Mesothelial cell of epicardium (in vitro differentiated cells): ENCODE results near the gene CCNL1. TPM values are rescaled to one million over a fixed set of nuclear protein-coding genes. Genes with fewer than 3 reads are reported as not detected.
"Not testable (repeated sequence)": the region's sequence is repeated elsewhere in the genome, so short reads cannot be mapped to it uniquely, and the experiment has no call there.

Experiments used
- DNase-seq, 2 experiments: peaks; one replicate each; pipeline ENCODE4 v3.0.0; 2021; ENCODE audit warnings: low spot score in 2 of 2; ENCODE audit not compliant: unreplicated experiment in 2 of 2
- H3K27ac Mint-ChIP-seq: 2 replicates; pipeline ENCODE4 v1.8.0; 2021; ENCODE audit warnings: mixed read lengths
- H3K27me3 Mint-ChIP-seq: 2 replicates; pipeline ENCODE4 v1.8.0; 2021; ENCODE audit warnings: low read depth, mixed read lengths
- H3K36me3 Mint-ChIP-seq: 2 replicates; pipeline ENCODE4 v1.8.0; 2021; ENCODE audit warnings: mixed read lengths
- H3K4me1 Mint-ChIP-seq: 2 replicates; pipeline ENCODE4 v1.8.0; 2021; ENCODE audit warnings: mixed read lengths
- H3K4me3 Mint-ChIP-seq: 2 replicates; pipeline ENCODE4 v1.8.0; 2021; ENCODE audit warnings: mild to moderate bottlenecking, moderate library complexity, mixed read lengths
- H3K9me3 Mint-ChIP-seq: 2 replicates; pipeline ENCODE4 v1.8.0; 2021; ENCODE audit warnings: mixed read lengths
- total RNA-seq: library from RNA; stranded (reverse); gene quantifications from 3 replicates; pipeline ENCODE4 v1.2.1, GENCODE V29; 2021
- TF ChIP-seq, protein P1 (sequence below): fragments of 200-600 bp; sonication (generic); IDR thresholded peaks from one replicate; pipeline ENCODE4 v1.5.0; 2021; ENCODE audit warnings: antibody characterized with exemption; ENCODE audit not compliant: unreplicated experiment

CCNL1 gene
- total RNA-seq, 1 donor from 2014 or later = 276 TPM

DNA sequence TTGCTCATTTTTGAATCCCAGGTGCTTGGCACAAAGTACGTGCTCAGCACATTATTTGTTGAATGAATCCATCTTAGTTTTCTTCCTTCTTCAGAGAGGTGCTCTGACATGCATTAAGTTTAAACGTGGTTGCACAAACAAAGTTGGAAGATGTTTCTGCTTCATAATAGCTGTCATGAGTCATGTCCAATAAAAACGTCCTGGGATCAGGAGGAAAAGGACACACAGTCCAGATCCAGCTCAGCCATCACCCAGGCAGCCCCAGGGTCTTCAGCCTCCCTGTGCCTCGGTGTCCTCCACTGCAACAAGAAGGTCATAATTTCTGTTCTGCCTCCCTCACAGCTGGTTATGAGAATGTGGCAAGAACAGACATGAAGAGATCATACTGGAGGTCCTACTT is 55.4 kb downstream of the CCNL1 start:
- Mint-ChIP-seq H3K4me1 (peaks cover 20% of the 10 kb centered on the region), H3K27me3 (no peaks in the 10 kb centered on the region), H3K27ac (no peak overlapping the region), H3K9me3 (no peaks in the 10 kb centered on the region), H3K36me3 (no peaks in the 10 kb centered on the region), H3K4me3 (no peak overlapping the region)
- TF ChIP-seq, protein P1, sequence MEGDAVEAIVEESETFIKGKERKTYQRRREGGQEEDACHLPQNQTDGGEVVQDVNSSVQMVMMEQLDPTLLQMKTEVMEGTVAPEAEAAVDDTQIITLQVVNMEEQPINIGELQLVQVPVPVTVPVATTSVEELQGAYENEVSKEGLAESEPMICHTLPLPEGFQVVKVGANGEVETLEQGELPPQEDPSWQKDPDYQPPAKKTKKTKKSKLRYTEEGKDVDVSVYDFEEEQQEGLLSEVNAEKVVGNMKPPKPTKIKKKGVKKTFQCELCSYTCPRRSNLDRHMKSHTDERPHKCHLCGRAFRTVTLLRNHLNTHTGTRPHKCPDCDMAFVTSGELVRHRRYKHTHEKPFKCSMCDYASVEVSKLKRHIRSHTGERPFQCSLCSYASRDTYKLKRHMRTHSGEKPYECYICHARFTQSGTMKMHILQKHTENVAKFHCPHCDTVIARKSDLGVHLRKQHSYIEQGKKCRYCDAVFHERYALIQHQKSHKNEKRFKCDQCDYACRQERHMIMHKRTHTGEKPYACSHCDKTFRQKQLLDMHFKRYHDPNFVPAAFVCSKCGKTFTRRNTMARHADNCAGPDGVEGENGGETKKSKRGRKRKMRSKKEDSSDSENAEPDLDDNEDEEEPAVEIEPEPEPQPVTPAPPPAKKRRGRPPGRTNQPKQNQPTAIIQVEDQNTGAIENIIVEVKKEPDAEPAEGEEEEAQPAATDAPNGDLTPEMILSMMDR = no peak
- no peak for DNase-seq

DNA sequence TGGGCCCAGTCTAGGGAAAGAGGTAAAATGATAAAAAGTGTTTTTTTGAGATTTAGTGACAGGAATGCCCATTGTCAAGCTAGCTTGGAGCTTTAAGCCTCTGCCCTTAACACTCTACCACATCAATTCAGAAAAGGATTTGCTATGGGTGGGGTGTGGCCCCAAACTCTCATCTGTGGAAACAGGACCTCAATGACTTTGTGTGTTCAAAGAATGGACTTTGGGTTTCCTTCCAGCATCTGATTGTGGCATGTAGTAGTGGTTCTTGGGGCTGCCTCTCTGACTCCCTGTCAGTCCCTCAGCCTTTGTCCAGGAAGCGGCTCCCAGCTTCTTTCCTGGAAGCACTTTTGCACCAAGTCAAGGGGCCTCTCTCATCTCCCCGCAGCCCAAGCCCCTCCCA is 56.1 kb downstream of the CCNL1 start:
- Mint-ChIP-seq H3K27ac (no peak overlapping the region), H3K36me3 (no peaks in the 10 kb centered on the region), H3K27me3 (no peaks in the 10 kb centered on the region), H3K4me3 (no peak overlapping the region), H3K9me3 (no peaks in the 10 kb centered on the region), H3K4me1 (peaks cover 24% of the 10 kb centered on the region)
- DNase-seq = no peak
- TF ChIP-seq, protein P1 = no peak

DNA sequence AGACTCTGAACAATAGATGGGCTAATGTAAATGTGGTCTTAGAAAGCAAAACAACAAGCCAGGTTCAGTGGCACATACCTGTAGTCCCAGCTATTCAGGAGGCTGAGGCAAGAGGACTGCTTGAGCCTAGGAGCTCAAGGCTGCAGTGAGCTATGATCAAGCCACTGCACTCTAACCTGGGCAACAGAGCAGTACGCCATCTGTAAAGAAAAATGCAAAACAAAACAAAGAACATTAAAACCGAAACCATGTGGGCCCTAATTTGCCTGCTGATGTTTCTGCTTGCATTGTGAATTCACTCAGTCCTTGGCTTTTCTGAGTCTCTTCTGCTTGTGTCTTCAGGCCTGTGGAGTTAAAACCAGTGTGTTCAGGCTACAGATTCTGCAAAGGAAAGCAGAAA is 56.7 kb downstream of the CCNL1 start:
- Mint-ChIP-seq H3K9me3 (no peaks in the 10 kb centered on the region), H3K36me3 (no peaks in the 10 kb centered on the region), H3K4me3 (no peak overlapping the region), H3K4me1 (peaks cover 26% of the 10 kb centered on the region), H3K27ac (no peak overlapping the region), H3K27me3 (no peaks in the 10 kb centered on the region)
- DNase-seq = no peak
- TF ChIP-seq, protein P1 = no peak

GRCh38 chr3:157102595-157102994 is 57.4 kb downstream of the CCNL1 start:
- H3K4me1 Mint-ChIP-seq = peaks cover 23% of the 10 kb centered on the region
- H3K27ac Mint-ChIP-seq, DNase-seq, H3K36me3 Mint-ChIP-seq, H3K4me3 Mint-ChIP-seq, H3K27me3 Mint-ChIP-seq, H3K9me3 Mint-ChIP-seq: not testable (repeated sequence)

GRCh38 chr3:157102098-157102497 is 57.8 kb downstream of the CCNL1 start:
- TF ChIP-seq, protein P1 = no peak
- DNase-seq = no peak
- no peaks in the 10 kb centered on the region for H3K9me3 Mint-ChIP-seq
- no peak overlapping the region for H3K4me3 Mint-ChIP-seq
- no peaks in the 10 kb centered on the region for H3K27me3 Mint-ChIP-seq
- H3K27ac Mint-ChIP-seq = no peak overlapping the region
- H3K4me1 Mint-ChIP-seq = peaks cover 23% of the 10 kb centered on the region
- H3K36me3 Mint-ChIP-seq = no peaks in the 10 kb centered on the region

GRCh38 chr3:157101486-157101885 is 58.5 kb downstream of the CCNL1 start:
- no peak for DNase-seq
- H3K27me3 Mint-ChIP-seq = no peaks in the 10 kb centered on the region
- TF ChIP-seq, protein P1 = no peak
- H3K4me3 Mint-ChIP-seq = no peak overlapping the region
- no peak overlapping the region for H3K27ac Mint-ChIP-seq
- H3K4me1 Mint-ChIP-seq = peaks cover 23% of the 10 kb centered on the region
- no peaks in the 10 kb centered on the region for H3K9me3 Mint-ChIP-seq
- H3K36me3 Mint-ChIP-seq = no peaks in the 10 kb centered on the region
